GM18507 (cell line): ENCODE data around the gene LRRC3C.

Experiments used
- DNase-seq: peaks from one replicate; pipeline ENCODE4 v3.0.0; 2011; ENCODE audit warnings: low read depth; ENCODE audit not compliant: insufficient read length; ENCODE audit errors: extremely low spot score
- FAIRE-seq: peaks from 2 replicates; lab custom pipeline; 2011; peaks lifted over from hg19 to GRCh38; lab: Jason Lieb, UNC

Gene LRRC3C

GRCh38 chr17:39970157-39970692, 42.7 kb downstream of the LRRC3C start:
- DNase-seq, result no peak
- FAIRE-seq, result no peak

DNA sequence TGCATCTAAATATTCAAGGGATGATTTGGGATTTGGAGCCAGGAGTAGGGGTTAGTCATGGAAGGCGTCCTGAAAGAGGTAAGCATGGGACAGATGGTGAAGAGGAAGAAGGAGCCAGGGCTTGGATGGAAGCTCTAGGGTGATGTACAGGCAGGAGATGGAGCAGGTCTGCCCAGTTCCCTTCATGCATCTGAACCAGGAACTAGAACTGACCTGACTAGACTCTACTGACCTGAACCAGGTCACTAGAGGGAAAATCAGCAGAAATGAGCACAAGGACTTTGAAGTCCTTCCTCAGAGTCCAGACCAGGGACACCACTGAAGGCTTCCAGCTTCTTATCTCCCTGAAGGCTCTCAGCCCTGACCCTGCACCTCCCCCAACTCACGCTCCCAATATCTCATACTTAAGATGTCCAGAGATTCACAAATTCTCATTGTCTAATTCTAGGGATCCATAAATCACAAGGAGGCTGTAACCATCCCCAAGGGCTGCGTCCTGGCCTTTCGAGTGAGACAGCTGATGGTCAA, 43.6 kb downstream of the LRRC3C start:
- DNase-seq (no peak), FAIRE-seq (no peak)

- FAIRE-seq, result no peak
- no peak for DNase-seq
Observed at GRCh38 chr17:39972271-39972670, 44.7 kb downstream of the LRRC3C start.

DNA sequence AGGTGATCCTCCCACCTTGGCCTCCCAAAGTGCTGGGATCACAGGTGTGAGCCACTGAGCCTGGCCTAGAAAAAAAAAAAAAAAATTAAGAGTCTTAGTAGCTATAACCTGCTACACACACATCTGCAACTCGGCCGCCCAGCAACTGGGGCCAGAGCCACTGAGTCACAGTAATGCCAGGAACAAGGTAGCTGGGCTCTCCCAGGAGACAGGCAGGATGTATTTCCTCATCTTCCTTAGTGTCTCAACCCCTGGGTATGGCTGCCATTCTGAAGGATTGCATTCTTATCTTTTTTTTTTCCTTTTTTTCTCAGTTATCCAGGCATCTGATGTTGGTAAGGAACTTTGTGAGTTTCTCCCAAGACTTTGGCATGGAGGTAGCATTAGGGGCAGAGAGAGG, 46.0 kb downstream of the LRRC3C start:
- no peak for FAIRE-seq
- DNase-seq, result no peak

DNA sequence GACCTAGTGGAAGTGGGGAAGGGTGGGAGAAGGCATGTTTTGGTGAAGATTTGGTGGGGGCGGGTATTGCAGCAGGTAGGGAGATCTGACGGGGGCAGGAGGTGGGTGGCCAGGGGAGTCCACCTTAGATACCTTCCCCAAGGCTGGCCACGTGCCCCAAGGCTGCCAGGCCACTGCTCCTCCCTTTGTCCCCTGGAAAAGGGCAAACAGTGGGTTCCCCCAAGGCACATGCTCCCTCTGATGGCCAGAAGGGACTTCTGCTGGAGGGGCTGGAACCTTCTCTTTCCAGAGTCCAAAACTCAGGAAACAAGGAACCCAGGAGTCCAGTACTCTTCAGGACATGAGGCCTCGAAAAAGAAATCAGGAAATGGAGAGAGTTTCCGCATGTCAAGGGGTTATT, 46.9 kb downstream of the LRRC3C start:
- no peak for DNase-seq
- no peak for FAIRE-seq

DNA sequence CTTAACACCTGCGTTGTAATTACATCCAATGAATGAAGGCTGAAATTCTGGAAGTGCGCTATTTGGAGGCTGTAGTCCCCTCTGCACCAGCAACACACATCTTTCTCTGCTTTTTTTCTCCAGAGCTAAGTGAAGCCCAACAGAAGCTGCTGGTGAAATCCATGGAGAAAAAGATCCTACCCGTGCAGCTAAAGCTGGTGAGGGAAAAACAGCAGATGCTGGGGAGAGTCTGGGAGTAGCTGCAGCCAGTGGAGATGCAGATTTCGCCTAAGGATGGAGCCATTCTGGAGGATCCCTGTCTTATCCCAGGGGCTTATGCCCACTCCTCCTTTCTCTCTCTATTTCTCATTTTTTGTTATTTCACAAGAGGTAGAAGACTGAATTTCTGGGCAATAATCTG, 48.3 kb downstream of the LRRC3C start:
- no peak for FAIRE-seq
- DNase-seq, result no peak

DNA sequence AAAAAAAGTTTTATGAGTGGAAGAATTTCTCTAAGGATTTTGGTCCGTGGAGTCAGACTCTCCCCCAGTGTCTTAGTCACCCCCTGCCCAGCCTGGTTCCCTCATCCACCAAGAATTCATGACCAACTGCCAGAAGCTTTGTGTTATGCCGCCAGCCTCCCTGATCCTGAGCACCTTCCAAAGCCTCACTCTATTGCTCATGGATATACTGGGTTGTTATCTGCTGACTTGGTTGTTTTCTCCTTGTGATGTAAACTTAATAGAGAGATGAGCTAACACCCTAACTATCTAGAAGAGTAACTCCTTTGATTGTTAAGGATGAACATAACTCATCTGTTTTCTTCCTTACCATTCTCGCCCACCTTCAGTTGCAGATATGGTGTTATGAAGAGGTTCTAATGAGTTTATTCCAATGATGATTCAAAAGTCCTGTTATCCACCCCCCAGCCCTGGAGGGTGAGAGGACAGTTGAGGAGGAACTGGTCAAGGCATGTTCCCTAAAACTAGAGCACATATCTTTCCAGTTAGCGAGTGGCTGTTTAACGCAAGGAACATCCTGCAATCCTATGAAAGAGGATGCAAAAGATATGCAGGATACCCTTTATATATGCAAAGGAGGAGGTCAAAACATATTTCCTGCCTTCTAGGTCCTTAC, 51.6 kb downstream of the LRRC3C start:
- DNase-seq, result no peak
- no peak for FAIRE-seq

DNA sequence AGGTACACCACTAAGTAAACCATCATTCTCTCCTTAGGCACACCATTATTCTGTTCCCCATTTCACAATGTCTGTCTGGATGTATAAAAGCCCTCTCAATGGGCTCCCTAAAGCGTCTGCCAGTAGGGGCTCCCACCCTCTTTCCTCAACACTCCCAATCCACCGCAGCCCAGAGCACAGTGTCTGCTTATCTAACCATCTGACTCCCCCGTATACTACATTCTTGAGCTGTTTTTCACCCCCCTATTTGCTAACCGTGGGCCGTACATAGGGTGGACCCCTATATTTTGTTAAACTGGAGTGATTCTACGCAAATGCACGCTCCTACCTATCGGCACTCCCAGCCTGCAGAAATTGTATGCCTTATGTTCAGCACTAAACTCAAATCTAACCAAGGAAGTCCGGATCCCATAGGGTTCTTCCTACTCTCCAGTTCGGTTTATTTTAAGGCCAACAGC, 52.4 kb downstream of the LRRC3C start:
- no peak for DNase-seq
- FAIRE-seq, result peak; percentile 29

GRCh38 chr17:39980351-39981206, 53.0 kb downstream of the LRRC3C start, which contains the start of gene PSMD3:
PSMD3 (plus strand) TSS chr17:39980807; CDS start chr17:39980971, 164 bp downstream.
- peak; percentile 89 for DNase-seq
- FAIRE-seq, result peak; percentile 99

GRCh38 chr17:39981207-39981741, 53.7 kb downstream of the LRRC3C start:
- FAIRE-seq (no peak), DNase-seq (no peak)

DNA sequence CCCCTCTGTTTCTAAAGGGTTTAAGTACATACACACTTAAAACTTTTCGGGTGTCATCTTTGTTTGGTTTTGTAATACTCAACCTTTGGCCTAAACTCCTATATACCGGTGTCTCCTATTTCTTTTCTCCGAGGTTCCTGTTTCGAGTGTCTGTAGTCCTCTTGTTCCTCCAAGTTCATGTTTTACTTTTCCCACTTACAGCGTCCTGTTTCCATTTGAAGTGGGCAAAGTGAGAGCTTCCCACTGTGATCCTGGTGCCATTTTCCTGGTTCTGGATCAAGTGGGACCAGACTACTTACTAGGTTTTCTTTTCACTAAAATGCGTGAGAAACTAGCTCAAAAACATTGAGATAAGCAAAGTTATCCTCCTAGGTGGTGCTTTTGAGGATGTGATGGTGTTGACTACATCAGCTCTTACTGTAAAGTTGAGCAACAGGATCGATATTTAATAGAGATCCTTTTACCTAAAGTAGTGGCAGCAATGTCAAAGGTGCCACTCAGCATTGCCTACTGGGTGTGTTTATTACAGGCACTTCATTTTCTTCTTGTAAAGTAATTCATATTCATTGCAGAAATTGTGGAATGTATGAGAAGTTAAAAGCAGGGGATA, 54.3 kb downstream of the LRRC3C start:
- FAIRE-seq, result no peak

DNA sequence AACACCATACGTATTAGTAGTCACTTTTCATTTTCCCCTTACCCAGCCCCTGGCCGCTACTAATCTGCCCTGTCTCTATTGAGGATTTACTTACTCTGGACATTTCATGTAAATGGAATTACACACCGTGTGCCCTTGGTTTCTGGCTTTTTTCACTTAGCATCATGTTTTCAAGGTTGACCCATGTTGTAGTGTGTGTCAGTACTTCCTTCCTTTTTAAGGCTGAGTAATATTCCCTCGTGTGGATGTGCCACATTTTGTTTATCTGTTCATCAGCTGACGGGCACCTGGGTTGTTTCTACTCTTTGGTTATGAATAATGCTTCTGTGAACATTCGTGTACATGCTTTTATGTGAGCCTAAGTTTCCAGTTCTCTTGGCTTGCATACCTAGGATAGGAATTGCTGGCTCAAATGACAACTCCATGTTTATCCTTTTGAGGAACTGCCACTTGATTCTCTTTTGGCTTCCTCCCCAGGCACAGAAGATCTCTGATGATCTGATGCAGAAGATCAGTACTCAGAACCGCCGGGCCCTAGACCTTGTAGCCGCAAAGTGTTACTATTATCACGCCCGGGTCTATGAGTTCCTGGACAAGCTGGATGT, 60.8 kb downstream of the LRRC3C start:
- DNase-seq, result no peak
- no peak for FAIRE-seq

More for the DNA sequence above, 54.3 kb downstream of the LRRC3C start:
- DNase-seq, result no peak

DNA sequence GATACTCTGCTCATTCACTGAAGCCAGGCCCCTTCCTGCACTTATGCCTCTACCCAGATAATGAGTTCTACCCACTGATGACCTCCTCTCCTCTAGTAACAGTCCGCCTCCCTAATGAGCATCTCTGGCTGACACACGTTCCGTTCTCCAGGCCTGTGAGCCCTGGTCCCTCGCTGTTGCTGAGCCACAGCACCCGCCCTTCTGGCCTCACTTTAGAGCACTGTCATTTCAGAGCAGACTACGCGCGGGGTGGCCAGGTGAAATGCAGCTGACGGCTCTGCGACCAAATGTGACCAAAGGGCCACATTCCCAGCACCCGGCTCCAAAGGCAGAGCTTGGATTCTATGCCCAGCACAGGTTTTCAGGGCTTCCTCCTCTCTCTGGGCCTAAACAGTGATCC, 66.9 kb downstream of the LRRC3C start:
- no peak for FAIRE-seq
- no peak for DNase-seq
